C4-2B (cell line): ENCODE results near the gene OLA1.

Experiments used
- H3K27ac ChIP-seq: fragments of 450-650 bp; 2 replicates; pipeline ENCODE4 v1.5.1; 2017
- CTCF ChIP-seq: fragments of 450-650 bp; conservative IDR thresholded peaks from 2 replicates; pipeline ENCODE4 v1.5.1; 2017; ENCODE audit warnings: mild to moderate bottlenecking
- ZFX ChIP-seq: fragments of 450-650 bp; IDR thresholded peaks from 2 replicates; pipeline ENCODE4 v1.6.1; 2017

The OLA1 gene

GRCh38 chr2:174076975-174077374, 171.4 kb downstream of the OLA1 start:
- TF ChIP-seq ZFX = no peak
- TF ChIP-seq CTCF = no peak
- no peak overlapping the region for H3K27ac ChIP-seq

- H3K27ac ChIP-seq = no peak overlapping the region
- no peak for TF ChIP-seq ZFX
- no peak; the same call in 1 of the 2 replicates for TF ChIP-seq CTCF
Measured at GRCh38 chr2:174076040-174076439, 172.3 kb downstream of the OLA1 start.

- H3K27ac ChIP-seq = no peak overlapping the region
- TF ChIP-seq ZFX (no peak), CTCF (no peak)
Measured at GRCh38 chr2:174074831-174075230, 173.5 kb downstream of the OLA1 start.

- TF ChIP-seq CTCF (no peak), ZFX (no peak)
- H3K27ac ChIP-seq = no peak overlapping the region
Measured at GRCh38 chr2:174072857-174073256, 175.5 kb downstream of the OLA1 start.

GRCh38 chr2:174072069-174072468, 176.3 kb downstream of the OLA1 start:
- no peak overlapping the region for H3K27ac ChIP-seq
- no peak for TF ChIP-seq ZFX
- TF ChIP-seq CTCF = no peak

GRCh38 chr2:174071321-174071720, 177.0 kb downstream of the OLA1 start:
- TF ChIP-seq CTCF (no peak), ZFX (no peak)
- H3K27ac ChIP-seq = no peak overlapping the region

GRCh38 chr2:174070281-174070680, 178.1 kb downstream of the OLA1 start:
- TF ChIP-seq CTCF (no peak), ZFX (no peak)
- H3K27ac ChIP-seq = no peak overlapping the region
